HG02798 (cell line): ENCODE results near the gene CEMIP.

Source experiments
- ATAC-seq: cut with Tn5 transposase; IDR thresholded peaks from one replicate; pipeline ENCODE4 v1.9.1; 2021; ENCODE audit warnings: mild to moderate bottlenecking; ENCODE audit not compliant: unreplicated experiment, poor library complexity

Gene CEMIP, protein sequence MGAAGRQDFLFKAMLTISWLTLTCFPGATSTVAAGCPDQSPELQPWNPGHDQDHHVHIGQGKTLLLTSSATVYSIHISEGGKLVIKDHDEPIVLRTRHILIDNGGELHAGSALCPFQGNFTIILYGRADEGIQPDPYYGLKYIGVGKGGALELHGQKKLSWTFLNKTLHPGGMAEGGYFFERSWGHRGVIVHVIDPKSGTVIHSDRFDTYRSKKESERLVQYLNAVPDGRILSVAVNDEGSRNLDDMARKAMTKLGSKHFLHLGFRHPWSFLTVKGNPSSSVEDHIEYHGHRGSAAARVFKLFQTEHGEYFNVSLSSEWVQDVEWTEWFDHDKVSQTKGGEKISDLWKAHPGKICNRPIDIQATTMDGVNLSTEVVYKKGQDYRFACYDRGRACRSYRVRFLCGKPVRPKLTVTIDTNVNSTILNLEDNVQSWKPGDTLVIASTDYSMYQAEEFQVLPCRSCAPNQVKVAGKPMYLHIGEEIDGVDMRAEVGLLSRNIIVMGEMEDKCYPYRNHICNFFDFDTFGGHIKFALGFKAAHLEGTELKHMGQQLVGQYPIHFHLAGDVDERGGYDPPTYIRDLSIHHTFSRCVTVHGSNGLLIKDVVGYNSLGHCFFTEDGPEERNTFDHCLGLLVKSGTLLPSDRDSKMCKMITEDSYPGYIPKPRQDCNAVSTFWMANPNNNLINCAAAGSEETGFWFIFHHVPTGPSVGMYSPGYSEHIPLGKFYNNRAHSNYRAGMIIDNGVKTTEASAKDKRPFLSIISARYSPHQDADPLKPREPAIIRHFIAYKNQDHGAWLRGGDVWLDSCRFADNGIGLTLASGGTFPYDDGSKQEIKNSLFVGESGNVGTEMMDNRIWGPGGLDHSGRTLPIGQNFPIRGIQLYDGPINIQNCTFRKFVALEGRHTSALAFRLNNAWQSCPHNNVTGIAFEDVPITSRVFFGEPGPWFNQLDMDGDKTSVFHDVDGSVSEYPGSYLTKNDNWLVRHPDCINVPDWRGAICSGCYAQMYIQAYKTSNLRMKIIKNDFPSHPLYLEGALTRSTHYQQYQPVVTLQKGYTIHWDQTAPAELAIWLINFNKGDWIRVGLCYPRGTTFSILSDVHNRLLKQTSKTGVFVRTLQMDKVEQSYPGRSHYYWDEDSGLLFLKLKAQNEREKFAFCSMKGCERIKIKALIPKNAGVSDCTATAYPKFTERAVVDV (N-terminal part only)

DNA sequence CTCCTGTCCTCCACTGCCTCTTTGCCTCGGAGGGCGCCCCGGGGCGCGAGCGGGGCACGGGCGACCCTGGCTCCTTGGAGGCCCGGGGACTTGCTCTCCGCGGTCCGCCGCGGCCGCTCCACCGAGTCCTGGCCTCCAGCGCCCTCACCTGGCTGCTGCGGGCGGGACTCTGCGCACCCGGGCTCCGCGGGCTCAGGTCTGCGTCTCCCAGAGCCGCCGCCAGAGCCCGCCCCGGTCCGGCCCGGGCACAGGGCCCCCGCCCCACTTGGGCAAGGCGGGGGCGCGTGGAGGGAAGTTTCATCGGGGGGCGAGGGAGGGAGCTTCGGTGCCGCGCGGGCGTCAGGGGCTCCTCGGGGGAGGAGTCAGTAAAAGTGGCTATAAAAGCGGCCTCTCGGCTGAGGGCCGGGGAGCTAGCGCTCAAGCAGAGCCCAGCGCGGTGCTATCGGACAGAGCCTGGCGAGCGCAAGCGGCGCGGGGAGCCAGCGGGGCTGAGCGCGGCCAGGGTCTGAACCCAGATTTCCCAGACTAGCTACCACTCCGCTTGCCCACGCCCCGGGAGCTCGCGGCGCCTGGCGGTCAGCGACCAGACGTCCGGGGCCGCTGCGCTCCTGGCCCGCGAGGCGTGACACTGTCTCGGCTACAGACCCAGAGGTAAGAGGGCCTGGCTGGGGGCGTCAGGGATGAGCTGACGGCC, at the start of gene CEMIP:
Gene CEMIP (plus strand): TSS at position 407 of the 694 bp plus-strand sequence. CDS start 94,510 bp downstream, outside the sequence.
- peak; percentile 41 for ATAC-seq

DNA sequence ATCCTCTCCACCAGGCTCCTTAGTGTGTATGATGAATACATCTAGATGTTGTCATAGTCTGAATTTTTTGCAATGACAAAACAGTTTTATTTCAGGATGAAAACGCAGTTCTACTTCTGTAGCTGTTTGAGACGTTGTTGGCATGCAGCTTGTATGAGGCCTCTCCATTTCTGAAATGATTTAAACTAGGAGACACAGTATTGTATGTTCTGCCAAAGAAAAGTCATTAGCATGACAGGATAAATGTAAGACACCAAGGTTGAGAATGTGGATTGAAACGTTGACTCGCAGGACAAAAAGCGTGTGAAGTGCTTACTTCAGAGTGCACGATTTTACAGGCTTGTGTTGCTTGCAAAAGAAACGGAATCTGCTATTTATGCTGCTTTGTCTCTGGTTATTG, 48.8 kb upstream of the CEMIP start:
- ATAC-seq = no peak

DNA sequence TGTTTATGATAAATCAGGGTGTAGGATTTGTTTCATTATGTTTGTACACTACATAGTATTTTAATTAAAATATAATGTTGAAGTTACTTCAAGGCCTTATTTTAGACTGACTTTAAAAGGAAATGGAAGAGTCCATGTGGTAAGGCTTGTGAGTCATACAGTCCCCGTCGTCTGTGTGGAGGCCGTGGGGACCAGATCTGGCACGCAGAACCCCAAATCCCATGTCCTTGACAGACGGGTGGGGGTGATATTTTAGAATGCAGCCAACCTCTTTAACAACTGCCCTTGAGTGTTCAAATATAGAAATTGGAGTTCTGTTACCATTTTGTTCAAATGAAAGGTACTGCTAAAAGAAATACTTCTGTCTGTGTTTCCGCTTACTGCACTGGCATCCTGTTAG, 48.2 kb upstream of the CEMIP start:
- ATAC-seq = no peak

DNA sequence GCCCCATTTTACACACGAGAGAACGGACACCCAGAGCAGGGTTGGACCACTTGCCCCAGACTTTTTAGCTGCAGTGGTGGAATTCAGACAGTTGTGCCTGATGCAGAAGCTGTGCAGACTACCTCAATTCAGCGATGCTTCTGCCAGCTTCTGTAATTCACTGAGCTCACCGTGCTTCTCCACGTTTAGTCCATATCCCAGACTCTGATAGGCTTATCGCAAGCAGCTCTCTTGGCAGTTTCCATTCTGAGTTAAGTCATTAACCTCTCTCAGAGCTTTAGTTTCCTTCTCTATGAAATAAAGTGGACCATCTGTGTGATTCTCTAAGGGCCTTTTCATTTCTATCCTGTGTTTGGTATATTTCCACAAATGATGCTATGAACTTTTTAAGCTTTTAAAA, 47.0 kb upstream of the CEMIP start:
- no peak for ATAC-seq

DNA sequence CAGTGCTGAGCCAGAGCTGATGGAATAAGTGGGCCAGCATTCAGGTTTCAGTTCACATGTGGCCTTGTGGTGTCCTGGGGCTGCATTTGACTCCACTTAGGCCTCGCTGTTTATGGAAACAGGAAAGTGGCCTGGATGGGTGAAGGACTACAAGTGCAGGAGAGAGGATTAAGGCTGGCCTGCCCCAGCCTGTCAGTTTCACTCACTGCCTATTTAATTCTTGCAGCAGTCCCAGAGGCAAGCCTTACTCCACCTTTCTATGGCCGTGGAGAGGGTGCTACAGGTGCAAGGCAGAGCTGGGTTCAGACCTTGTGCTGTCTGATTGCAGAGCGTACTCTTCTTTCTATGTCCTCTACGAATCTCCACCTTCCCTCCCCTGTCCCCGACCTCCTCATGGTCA, 46.4 kb upstream of the CEMIP start:
- no peak for ATAC-seq

DNA sequence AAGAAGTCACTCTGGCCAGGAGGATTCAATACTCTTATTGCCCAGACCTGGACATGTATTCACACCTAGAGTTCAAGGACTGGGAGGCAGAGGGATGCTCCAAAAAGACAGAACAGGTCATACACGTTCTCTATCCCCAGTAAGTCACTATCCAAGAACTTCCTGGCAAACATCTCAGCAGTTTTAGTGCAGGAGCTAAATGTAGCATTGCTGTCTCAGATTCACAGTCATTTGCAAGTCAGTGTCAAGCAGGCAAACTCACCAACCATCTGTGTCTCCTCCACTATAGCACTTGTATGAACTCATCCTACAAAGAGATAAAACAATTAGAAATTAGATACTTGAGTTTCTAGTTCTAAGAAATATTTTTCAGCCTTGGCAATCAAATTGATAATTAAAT, 45.7 kb upstream of the CEMIP start:
- no peak for ATAC-seq

DNA sequence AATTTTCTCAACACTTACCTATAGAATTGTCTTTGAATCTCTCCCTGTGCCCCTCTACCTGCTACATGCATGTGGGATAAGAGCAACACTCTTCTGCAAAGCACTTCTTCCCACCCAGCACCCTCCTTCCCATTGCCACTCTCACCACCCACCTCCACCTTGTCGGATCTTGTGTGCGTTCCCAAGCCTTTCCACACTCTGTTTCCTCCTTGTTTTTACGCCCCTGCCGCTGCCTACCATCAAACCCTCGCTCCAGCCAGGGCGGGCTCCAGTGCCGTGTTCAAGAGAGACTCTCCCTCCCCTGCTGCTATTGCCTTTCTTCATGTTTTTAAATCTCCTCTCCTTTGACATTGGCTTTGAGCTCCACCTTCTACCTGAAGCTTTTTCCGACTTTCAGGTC, 43.8 kb upstream of the CEMIP start:
- ATAC-seq = no peak

DNA sequence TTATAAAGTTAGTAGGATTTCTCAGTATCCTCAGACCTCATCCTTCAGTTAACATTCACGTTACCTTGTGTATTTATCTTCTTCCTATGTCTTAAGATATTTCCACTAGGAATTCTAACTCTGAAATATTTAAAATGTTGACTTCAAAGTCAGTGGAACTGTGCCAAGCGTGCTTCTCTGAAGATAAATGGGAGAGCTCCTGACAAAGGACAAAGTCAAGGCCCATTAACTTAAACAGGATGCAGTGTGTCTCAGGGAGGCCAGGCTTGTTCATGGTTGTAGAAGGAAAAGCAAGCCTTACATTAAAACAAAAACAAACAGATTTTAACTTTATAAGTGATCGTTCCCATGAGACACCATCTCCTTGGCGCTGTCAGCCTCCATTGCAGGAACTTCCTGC, 42.6 kb upstream of the CEMIP start:
- no peak for ATAC-seq

DNA sequence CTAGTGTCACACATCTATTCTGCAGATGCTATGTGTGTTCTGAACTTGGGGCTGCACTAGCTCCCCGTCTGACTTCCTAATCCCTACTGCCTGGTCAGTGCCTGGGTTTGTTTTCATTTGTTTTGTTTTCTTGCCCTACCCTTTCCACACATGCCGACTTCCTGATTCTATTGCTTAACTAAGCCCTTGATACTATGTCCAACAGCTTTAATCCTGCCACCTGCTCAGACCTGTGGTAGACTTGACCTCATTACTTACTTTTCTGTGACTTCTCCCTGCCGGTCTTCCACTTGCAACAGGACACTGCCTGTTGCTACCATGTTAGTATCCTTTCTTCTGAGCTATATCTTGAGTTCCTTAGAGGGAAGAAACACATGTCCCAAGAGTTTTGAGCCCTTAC, 39.3 kb upstream of the CEMIP start:
- ATAC-seq = no peak

DNA sequence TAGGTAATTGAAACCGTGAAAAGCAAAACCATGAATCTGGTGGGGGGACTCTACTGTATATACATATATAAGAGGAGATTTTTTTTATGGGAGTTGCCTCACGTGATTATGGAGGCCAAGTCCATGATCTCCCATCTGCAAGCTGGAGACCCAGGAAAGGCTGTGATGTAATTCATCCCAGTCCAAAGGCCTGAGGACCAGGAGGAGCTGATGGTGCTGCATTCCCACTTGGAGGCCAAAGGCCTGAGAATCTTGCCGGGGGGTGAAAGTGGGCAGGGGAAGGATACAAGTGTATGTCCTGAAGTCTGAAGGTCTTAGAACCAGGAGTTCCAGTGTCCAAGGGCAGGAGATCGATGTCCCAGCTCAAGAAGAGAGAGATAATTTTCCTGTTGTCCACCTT, 37.1 kb upstream of the CEMIP start:
- ATAC-seq = no peak

DNA sequence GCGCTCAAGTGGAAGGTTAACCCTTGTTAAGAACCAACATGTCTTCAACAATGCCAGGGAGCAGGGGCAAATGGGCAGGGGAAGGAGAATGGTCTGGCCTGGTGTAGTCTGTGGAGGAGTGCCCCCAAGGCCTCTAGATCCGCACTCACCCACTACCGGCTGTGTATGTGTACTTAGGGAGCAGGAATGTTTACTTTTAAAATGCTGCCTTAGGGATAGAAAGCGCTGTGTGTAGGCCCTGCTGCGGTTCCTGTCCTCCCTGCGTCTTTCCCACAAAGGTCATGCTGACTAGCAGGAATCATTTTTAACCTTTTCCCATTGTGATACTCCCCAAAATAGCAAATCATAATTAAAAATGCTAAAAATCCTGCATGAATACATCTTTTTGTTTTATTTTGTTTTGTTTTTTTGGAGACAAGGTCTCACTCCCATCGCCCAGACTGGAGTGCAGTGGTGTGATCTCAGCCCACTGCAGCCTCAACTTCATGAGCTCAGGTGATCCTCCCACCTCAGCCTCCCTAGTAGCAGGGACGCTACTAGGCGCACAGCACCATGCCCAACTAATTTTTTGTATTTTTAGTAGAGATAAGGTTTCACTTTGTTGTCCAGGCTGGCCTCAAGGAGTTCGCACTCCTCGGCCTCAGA, 35.9 kb upstream of the CEMIP start:
- no peak for ATAC-seq

DNA sequence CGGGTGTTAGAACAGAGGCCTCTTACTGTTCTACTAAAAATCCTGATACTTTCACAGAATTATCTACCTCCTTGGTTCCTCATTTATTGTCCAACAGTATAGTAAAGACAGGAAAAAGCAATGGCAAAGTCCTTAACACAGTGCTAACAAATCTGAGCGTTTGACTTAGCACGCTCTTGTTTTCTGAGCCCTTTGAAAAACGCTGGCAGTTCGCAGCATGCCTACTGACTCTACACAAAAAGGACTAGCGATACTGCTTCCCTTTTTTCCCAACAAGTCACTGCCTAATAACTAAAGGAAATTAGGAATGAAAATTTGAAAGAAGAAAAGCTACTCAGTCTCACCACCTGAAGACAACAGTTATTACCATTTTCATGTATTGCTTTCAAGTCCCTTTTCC, 34.8 kb upstream of the CEMIP start:
- ATAC-seq = no peak

DNA sequence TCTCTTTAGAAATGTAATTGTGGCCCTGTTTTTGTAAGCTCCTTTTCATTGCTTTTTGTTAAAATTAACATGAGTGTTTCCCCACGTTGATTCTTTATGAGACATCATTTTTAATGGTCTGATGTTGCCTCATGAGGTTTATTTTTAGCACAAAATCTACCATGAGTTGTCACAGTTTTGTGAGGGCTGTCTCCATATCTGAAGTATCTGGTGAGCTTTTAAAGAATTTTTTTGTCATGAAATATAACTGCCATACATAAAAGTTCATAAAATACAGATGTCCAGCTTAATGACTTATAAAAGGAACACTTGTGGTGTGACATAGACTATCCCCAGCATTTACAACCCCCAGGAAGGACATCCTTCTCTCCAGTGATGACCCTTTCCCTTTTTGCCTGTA, 34.3 kb upstream of the CEMIP start:
- ATAC-seq = no peak

DNA sequence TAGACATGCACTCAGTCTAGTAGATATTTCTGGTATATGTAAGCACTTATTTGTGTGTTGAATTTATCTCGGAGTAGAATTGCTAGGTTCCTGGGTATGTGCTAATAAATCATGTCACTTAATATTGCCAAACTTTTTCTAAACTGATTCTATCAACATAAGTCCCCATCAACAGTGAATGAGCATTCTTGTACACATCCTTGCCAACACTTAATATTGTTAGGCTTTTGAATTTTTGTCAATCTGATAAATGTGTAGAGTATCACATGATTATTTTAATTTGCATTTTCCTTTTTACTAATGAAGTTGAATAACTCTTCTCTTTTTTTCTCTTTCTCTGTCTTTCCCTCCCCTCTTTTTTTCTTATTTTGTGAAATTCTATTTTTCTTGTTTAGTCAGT, 33.3 kb upstream of the CEMIP start:
- ATAC-seq = no peak

DNA sequence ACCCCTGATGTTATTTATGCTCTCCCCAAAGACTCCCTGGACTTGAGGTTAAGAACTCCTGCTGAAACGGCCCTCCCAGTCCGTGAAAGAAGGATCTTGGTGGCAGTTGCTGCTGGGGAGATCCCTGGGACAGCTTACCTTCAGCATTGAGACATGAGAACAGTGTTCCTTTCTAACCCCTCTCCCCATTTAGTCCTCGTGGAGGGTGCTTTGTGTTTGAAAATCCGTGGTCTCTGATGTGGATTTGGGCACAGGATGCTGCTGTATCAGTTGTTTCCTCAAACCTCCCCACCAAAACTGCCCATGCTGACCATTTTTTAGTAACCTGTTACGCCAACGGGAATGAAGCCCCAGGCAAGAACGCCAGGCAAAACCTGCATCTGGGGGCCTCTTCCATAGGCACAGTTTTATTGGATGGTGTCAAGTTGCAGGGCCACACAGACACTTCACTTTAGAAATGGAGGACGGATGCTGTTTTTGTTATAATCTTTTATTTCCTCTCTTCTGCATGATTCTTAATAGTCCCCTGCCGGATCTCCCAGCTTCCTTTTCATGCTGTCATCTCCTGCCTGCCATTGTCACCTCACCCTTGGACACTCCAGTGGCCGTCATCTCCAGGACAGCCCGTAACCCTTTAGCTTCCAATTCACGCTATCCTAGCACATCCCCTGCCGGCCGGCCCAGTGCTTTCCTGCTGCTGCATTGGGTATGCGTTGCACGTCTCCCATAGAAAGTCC, 31.7 kb upstream of the CEMIP start:
- no peak for ATAC-seq

DNA sequence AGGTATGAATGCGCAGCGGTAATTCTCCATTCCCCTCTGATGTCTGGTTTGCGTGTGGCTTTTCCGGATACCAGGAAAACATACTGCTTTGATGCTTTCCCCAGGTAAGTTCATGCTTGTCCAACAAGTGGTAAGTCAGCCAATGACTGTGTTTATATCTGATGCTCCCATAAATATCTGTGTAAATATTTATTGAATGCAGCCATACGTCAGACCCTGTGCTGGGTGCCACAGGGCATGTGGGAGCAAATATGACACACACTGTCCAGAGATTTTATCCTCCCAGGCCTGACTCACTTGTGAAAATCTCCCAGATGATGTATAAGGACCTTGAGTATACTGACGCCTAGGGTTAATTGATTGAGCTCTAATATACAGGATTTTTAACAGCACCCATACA, 29.6 kb upstream of the CEMIP start:
- ATAC-seq = no peak

DNA sequence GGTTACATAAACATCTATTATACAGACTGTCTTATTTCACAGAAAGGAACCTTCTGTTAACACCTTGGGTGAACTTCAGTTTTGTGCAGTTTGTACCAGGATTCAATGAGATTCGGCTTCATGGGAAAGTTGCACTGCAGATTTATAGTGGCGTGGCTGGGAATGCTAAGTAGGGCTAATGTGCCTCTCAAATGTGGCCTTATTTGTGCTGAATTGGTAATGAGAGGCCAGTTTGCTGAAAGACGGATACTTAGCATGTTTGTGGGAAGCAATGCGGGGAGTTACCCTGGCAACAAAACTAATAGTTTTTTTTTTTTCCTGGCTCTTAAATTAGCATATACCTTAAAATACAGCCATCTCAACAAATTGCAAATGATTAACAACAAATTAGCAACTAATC, 28.6 kb upstream of the CEMIP start:
- no peak for ATAC-seq

DNA sequence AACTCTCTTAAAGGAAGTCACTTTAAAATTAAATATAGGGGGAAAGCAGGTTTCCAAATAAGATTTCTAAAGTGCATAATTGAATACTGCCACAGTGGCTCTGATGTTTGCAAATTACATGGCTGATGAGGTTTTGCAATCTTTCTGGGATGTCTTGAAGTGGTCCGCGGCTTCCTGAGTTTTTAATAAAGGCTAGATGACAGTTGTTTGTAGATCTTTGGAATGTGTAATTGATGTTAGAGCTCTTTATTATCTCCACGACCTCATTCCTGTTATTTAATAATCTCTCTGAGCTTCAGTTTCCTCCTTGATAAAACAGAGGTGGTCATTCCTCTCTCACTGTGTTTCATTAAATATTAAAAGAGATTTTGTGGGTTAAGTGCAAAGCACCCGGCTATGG, 27.0 kb upstream of the CEMIP start:
- no peak for ATAC-seq

DNA sequence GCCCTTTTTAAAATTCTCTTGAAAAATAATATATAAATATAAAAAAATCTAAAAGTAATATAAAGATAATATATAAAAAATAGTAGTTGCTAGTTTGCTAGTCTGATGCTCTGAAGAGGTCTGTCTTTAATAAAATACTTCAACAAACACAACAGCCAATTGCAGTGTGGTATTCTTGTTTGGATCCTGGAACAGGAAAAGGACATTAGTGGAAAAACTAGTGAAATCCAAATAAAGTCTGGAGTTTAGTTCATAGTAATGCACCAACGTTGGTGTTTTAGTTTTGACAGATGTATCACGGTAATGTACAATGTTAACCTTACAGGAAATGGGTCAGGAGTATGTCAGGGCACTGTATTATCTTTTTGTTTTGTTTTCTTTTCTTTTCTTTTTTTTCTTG, 26.0 kb upstream of the CEMIP start:
- ATAC-seq = no peak
